Measurements from ENCODE around the gene CACNA1H. TPM values are rescaled to one million over a fixed set of nuclear protein-coding genes. Genes with fewer than 3 reads are reported as not detected.

Gene CACNA1H
- total RNA-seq, 1 donor from 2014 or later = 10.9 TPM

DNA sequence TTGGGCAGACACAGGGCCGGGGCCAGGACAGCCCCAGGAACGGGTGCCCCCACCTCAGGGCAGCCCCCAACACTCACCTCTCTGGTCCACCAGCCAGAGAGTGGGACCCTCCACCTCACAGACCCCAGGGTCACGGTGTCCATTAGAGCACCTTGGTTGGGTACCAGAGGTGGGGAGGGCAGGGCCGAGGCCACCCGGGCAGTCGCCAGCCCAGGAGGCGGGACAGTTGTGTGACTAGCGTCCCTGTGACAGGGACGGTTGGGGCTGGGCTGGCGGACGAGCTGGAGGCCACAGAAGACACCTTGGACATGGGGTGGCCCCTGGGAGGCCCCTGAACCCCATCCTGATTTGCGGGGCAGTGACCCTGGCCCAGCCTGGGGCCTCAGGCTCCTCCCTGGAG lies 45.2 kb upstream of the CACNA1H start:
- DNase-seq = no peak
- intact Hi-C loops (cut with DNase I) = no loop called here
- Histone ChIP-seq H3K4me1 (peaks cover 4% of the 10 kb centered on the region), H3K27ac (no peak overlapping the region), H3K4me3 (no peak overlapping the region), H3K36me3 (no peaks in the 10 kb centered on the region), H3K9me3 (no peaks in the 10 kb centered on the region), H3K27me3 (peaks cover 45% of the 10 kb centered on the region)
- TF ChIP-seq, protein P1, sequence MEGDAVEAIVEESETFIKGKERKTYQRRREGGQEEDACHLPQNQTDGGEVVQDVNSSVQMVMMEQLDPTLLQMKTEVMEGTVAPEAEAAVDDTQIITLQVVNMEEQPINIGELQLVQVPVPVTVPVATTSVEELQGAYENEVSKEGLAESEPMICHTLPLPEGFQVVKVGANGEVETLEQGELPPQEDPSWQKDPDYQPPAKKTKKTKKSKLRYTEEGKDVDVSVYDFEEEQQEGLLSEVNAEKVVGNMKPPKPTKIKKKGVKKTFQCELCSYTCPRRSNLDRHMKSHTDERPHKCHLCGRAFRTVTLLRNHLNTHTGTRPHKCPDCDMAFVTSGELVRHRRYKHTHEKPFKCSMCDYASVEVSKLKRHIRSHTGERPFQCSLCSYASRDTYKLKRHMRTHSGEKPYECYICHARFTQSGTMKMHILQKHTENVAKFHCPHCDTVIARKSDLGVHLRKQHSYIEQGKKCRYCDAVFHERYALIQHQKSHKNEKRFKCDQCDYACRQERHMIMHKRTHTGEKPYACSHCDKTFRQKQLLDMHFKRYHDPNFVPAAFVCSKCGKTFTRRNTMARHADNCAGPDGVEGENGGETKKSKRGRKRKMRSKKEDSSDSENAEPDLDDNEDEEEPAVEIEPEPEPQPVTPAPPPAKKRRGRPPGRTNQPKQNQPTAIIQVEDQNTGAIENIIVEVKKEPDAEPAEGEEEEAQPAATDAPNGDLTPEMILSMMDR (IDR thresholded peaks at IDR 0.05) = no peak
- no peak for ATAC-seq

DNA sequence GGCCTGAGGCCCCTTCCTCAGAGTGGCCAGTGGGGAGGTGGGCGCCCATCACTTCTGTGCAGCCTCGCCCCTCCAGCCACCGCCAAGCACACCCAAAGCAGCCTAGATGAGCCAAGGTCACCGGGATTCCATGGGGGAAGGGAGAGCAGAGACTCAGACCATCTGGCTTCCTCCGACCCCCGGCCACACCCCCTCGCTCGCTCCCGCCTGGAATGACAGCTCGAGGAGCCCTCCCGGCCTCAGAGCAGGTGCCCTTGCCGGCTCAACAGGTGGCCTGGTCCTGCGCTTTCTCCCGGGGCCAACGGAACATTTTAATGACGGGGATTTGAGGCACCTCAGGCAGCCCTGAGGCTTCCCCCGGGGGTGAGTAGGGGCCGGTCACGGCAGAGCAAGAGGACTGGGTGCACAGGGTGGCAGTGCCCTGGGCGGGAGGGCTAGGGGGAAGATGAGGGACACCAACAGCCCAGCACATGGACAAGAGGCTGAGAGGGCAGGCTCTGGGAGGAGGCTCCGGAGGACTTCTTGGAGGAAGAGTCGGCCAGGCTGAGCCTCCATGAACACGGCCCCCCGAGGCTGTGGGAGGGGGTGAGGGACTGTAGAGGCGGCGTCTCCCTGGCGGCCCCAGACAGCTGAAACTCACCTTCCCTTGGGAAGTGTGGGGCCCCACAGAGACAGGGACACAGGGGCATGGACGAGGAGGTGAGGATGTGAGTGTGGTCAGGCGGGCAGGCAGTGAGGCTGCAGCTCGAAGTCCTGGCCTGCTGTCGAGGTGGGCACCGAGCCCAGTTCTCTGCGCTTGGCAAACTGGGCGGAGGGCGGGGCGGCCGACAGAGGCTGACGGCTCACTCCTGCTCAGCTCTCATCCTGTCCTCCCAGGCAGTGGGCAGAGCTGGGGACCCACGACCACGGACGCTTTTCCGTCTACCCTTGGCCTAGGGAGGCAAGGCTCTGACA lies 44.3 kb upstream of the CACNA1H start:
- DNase-seq = no peak
- peaks cover 38% of the 10 kb centered on the region for H3K27me3 ChIP-seq
- no peaks in the 10 kb centered on the region for H3K36me3 ChIP-seq
- ATAC-seq = no peak
- no peaks in the 10 kb centered on the region for H3K4me1 ChIP-seq
- H3K27ac ChIP-seq = no peak overlapping the region
- TF ChIP-seq, protein P1 (IDR thresholded peaks at IDR 0.05) = no peak
- H3K4me3 ChIP-seq = no peak overlapping the region
- no peaks in the 10 kb centered on the region for H3K9me3 ChIP-seq
- intact Hi-C loops (cut with DNase I) = no loop called here

DNA sequence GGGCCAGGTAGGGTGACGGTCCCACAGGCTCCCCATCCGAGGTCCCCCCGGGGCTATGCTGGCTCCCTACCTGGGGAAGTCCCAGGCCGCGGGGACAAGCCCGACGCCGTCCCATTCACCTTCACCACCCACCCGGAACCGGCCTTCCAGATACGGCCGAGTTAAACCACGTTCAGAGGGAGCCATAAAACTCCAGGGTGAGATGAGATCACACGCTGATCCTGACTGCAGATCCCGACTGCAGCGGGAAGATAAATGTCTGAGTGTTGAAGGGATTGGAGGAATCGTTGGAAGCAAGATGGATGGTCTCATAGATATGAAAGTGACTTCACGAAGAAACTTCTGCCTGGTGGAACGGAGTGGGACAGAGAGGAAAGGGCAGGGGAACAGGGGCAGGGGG lies 43.3 kb upstream of the CACNA1H start:
- intact Hi-C loops (cut with DNase I) = no loop called here
- TF ChIP-seq, protein P1 (IDR thresholded peaks at IDR 0.05) = no peak
- H3K27me3 ChIP-seq = peaks cover 31% of the 10 kb centered on the region
- no peak overlapping the region for H3K27ac ChIP-seq
- H3K9me3 ChIP-seq = no peaks in the 10 kb centered on the region
- no peaks in the 10 kb centered on the region for H3K36me3 ChIP-seq
- no peaks in the 10 kb centered on the region for H3K4me1 ChIP-seq
- DNase-seq (no peak), ATAC-seq (no peak)
- H3K4me3 ChIP-seq = no peak overlapping the region

DNA sequence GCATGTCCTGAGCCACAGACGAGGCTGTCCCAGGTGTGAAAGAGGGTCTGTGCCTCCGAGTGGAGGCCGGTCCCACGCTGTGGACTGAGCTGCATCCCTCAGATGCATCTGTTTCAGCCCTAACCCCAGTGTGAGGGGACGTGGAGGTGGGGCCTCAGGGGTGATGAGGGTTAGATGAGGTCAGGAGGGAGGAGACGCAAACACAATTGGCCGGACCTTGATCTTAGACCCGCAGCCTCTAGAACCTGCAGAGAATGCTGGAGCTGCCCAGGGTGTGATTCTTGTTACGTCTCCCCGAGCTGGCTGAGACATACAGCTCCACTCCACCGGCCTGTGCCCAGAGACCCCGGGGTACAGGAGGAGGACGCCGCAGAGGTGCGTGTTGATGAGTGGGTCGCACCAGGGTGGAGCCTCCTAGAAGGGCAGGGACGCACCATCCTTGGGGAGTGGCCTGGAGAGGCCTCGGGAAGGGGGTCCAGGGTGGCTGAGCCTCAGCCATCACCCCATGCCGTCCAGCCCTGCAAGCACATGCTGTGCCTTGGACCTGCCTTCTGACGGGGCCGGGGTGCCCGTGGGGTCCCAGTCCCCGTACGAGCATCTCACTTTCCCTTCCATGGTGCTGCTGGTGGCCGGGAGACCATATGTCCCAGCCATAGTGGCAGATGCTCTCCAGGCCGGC lies 40.3 kb upstream of the CACNA1H start:
- ATAC-seq = no peak
- no peaks in the 10 kb centered on the region for H3K36me3 ChIP-seq
- no peak overlapping the region for H3K27ac ChIP-seq
- H3K27me3 ChIP-seq = peaks cover 11% of the 10 kb centered on the region
- intact Hi-C loops (cut with DNase I) = no loop called here
- H3K9me3 ChIP-seq = no peaks in the 10 kb centered on the region
- TF ChIP-seq, protein P1 (IDR thresholded peaks at IDR 0.05) = no peak
- H3K4me1 ChIP-seq = no peaks in the 10 kb centered on the region
- no peak overlapping the region for H3K4me3 ChIP-seq
- DNase-seq = no peak

- Histone ChIP-seq H3K4me1 (no peaks in the 10 kb centered on the region), H3K27me3 (peaks cover 4% of the 10 kb centered on the region), H3K9me3 (no peaks in the 10 kb centered on the region), H3K36me3 (no peaks in the 10 kb centered on the region), H3K27ac (no peak overlapping the region), H3K4me3 (no peak overlapping the region)
- DNase-seq (no peak), ATAC-seq (no peak)
- intact Hi-C loops (cut with DNase I) = no loop called here
- TF ChIP-seq, protein P1 (IDR thresholded peaks at IDR 0.05) = no peak
Measured at GRCh38 chr16:1113489-1113888, 39.4 kb upstream of the CACNA1H start.
